HUES6 (cell line): Measurements from ENCODE around the gene REXO1.
A peak's percentile ranks its signal among the peaks of the same experiment; 100 is the strongest.

ENCODE experiments used
- H3K27ac ChIP-seq: 2 replicates; pipeline ENCODE4 v1.7.0; 2013; ENCODE audit warnings: low read depth, mild to moderate bottlenecking, low read length, inconsistent platforms
- H3K27me3 ChIP-seq: 2 replicates; pipeline ENCODE4 v1.6.1; 2013; ENCODE audit warnings: low read length; ENCODE audit not compliant: control insufficient read depth, insufficient read depth
- H3K36me3 ChIP-seq: 2 replicates; pipeline ENCODE4 v1.6.1; 2013; ENCODE audit warnings: low read length; ENCODE audit not compliant: control insufficient read depth, insufficient read depth
- H3K4me1 ChIP-seq: 2 replicates; pipeline ENCODE4 v1.6.1; 2013; ENCODE audit warnings: low read length; ENCODE audit not compliant: control insufficient read depth, insufficient read depth
- H3K4me3 ChIP-seq: 2 replicates; pipeline ENCODE4 v1.5.1; 2013; ENCODE audit warnings: low read depth, low read length
- H3K9ac ChIP-seq: one replicate; pipeline ENCODE4 v1.6.1; 2013; ENCODE audit warnings: mild to moderate bottlenecking, low read length
- H3K9me3 ChIP-seq: 2 replicates; pipeline ENCODE4 v1.6.1; 2013; ENCODE audit warnings: low read depth, low read length; ENCODE audit not compliant: control insufficient read depth, insufficient read depth

REXO1 gene

GRCh38 chr19:1768248-1768647 lies 80.0 kb downstream of the REXO1 start:
- peaks cover 93% of the 10 kb centered on the region for H3K27me3 ChIP-seq
- peaks cover 14% of the 10 kb centered on the region for H3K9me3 ChIP-seq
- no peaks in the 10 kb centered on the region for H3K36me3 ChIP-seq
- peaks cover 19% of the 10 kb centered on the region for H3K4me1 ChIP-seq
- no peak overlapping the region for H3K4me3 ChIP-seq
- no peak overlapping the region for H3K9ac ChIP-seq
- no peak overlapping the region for H3K27ac ChIP-seq

- peaks cover 94% of the 10 kb centered on the region for H3K27me3 ChIP-seq
- H3K4me3 ChIP-seq = 0 out of 2 replicates have a peak overlapping the region, but pooled peaks have one; percentile 18
- H3K36me3 ChIP-seq = no peaks in the 10 kb centered on the region
- peaks cover 14% of the 10 kb centered on the region for H3K9me3 ChIP-seq
- H3K9ac ChIP-seq = no peak overlapping the region
- H3K4me1 ChIP-seq = peaks cover 19% of the 10 kb centered on the region
- H3K27ac ChIP-seq = no peak overlapping the region
Measured at GRCh38 chr19:1767464-1767933, 80.8 kb downstream of the REXO1 start.

- Histone ChIP-seq H3K9ac (no peak overlapping the region), H3K27me3 (peaks cover 97% of the 10 kb centered on the region), H3K4me1 (peaks cover 19% of the 10 kb centered on the region), H3K4me3 (peak overlapping the region; percentile 18; the same call in 1 of the 2 replicates), H3K27ac (no peak overlapping the region), H3K36me3 (no peaks in the 10 kb centered on the region), H3K9me3 (peaks cover 14% of the 10 kb centered on the region)
Measured at GRCh38 chr19:1766800-1767352, 81.4 kb downstream of the REXO1 start.

- no peak overlapping the region for H3K9ac ChIP-seq
- H3K27me3 ChIP-seq = peaks cover 98% of the 10 kb centered on the region
- H3K4me3 ChIP-seq = peak overlapping the region; percentile 18; the same call in 1 of the 2 replicates
- H3K36me3 ChIP-seq = no peaks in the 10 kb centered on the region
- peaks cover 19% of the 10 kb centered on the region for H3K4me1 ChIP-seq
- no peak overlapping the region for H3K27ac ChIP-seq
- H3K9me3 ChIP-seq = peaks cover 10% of the 10 kb centered on the region
Measured at GRCh38 chr19:1765904-1766799, 82.1 kb downstream of the REXO1 start.
